Measurements from ENCODE around the gene IKZF5.

Gene IKZF5

GRCh38 chr10:122988501-122988900, 20.1 kb downstream of the IKZF5 start:
- no peaks in the 10 kb centered on the region for H3K27me3 ChIP-seq (ENCODE audit: insufficient read depth, low read depth)
- no peaks in the 10 kb centered on the region for H4K20me1 ChIP-seq (ENCODE audit: insufficient read depth)
- TF ChIP-seq CTCF (conservative IDR thresholded peaks at IDR 0.05; ENCODE audit: low read depth, low read length), result no peak
- no peak overlapping the region for H3K9ac ChIP-seq
- no peaks in the 10 kb centered on the region for H3K36me3 ChIP-seq (ENCODE audit: insufficient read depth)
- no peaks in the 10 kb centered on the region for H3K4me1 ChIP-seq (ENCODE audit: low read depth, poor library complexity, severe bottlenecking)
- H3K4me3 ChIP-seq (IDR thresholded peaks at IDR 0.05; ENCODE audit: insufficient read depth, low read depth, low read length), result no peak overlapping the region
- no peak overlapping the region for H3K27ac ChIP-seq
- no peak overlapping the region for H2AFZ ChIP-seq (ENCODE audit: low read depth)
- H3K4me2 ChIP-seq, result no peak overlapping the region
- H3K79me2 ChIP-seq (ENCODE audit: insufficient read depth, low read depth), result no peaks in the 10 kb centered on the region

- H3K4me3 ChIP-seq (IDR thresholded peaks at IDR 0.05; ENCODE audit: insufficient read depth, low read depth, low read length), result no peak overlapping the region
- no peaks in the 10 kb centered on the region for H3K36me3 ChIP-seq (ENCODE audit: insufficient read depth)
- H2AFZ ChIP-seq (ENCODE audit: low read depth), result no peak overlapping the region
- TF ChIP-seq CTCF (conservative IDR thresholded peaks at IDR 0.05; ENCODE audit: low read depth, low read length), result no peak
- no peak overlapping the region for H3K4me2 ChIP-seq
- no peaks in the 10 kb centered on the region for H4K20me1 ChIP-seq (ENCODE audit: insufficient read depth)
- no peaks in the 10 kb centered on the region for H3K27me3 ChIP-seq (ENCODE audit: insufficient read depth, low read depth)
- no peak overlapping the region for H3K9ac ChIP-seq
- no peaks in the 10 kb centered on the region for H3K79me2 ChIP-seq (ENCODE audit: insufficient read depth, low read depth)
- peaks cover 7% of the 10 kb centered on the region for H3K4me1 ChIP-seq (ENCODE audit: low read depth, poor library complexity, severe bottlenecking)
- no peak overlapping the region for H3K27ac ChIP-seq
These were observed 22.3 kb downstream of the IKZF5 start for GRCh38 chr10:122986335-122986734.

GRCh38 chr10:122984708-122985107, 23.9 kb downstream of the IKZF5 start:
- H3K27ac ChIP-seq, result no peak overlapping the region
- no peak overlapping the region for H3K4me3 ChIP-seq (IDR thresholded peaks at IDR 0.05; ENCODE audit: insufficient read depth, low read depth, low read length)
- H3K27me3 ChIP-seq (ENCODE audit: insufficient read depth, low read depth), result no peaks in the 10 kb centered on the region
- peaks cover 17% of the 10 kb centered on the region for H3K4me1 ChIP-seq (ENCODE audit: low read depth, poor library complexity, severe bottlenecking)
- H3K4me2 ChIP-seq, result no peak overlapping the region
- H3K9ac ChIP-seq, result no peak overlapping the region
- H3K36me3 ChIP-seq (ENCODE audit: insufficient read depth), result no peaks in the 10 kb centered on the region
- no peak for TF ChIP-seq CTCF (conservative IDR thresholded peaks at IDR 0.05; ENCODE audit: low read depth, low read length)
- no peak overlapping the region for H2AFZ ChIP-seq (ENCODE audit: low read depth)
- H4K20me1 ChIP-seq (ENCODE audit: insufficient read depth), result no peaks in the 10 kb centered on the region
- H3K79me2 ChIP-seq (ENCODE audit: insufficient read depth, low read depth), result no peaks in the 10 kb centered on the region

GRCh38 chr10:122983898-122984297, 24.7 kb downstream of the IKZF5 start:
- no peaks in the 10 kb centered on the region for H3K36me3 ChIP-seq (ENCODE audit: insufficient read depth)
- H3K4me1 ChIP-seq (ENCODE audit: low read depth, poor library complexity, severe bottlenecking), result peaks cover 20% of the 10 kb centered on the region
- no peaks in the 10 kb centered on the region for H3K27me3 ChIP-seq (ENCODE audit: insufficient read depth, low read depth)
- no peaks in the 10 kb centered on the region for H4K20me1 ChIP-seq (ENCODE audit: insufficient read depth)
- no peak overlapping the region for H3K4me3 ChIP-seq (IDR thresholded peaks at IDR 0.05; ENCODE audit: insufficient read depth, low read depth, low read length)
- H2AFZ ChIP-seq (ENCODE audit: low read depth), result no peak overlapping the region
- H3K27ac ChIP-seq, result no peak overlapping the region
- no peaks in the 10 kb centered on the region for H3K79me2 ChIP-seq (ENCODE audit: insufficient read depth, low read depth)
- no peak overlapping the region for H3K4me2 ChIP-seq
- no peak for TF ChIP-seq CTCF (conservative IDR thresholded peaks at IDR 0.05; ENCODE audit: low read depth, low read length)
- H3K9ac ChIP-seq, result no peak overlapping the region

Data from KMS-11 (cell line).